IMR-90 (cell line): ENCODE data around the gene COL12A1. TPM values are rescaled to one million over a fixed set of nuclear protein-coding genes. Genes with fewer than 3 reads are reported as not detected.
A peak's percentile ranks its signal among the peaks of the same experiment; 100 is the strongest.

Source experiments
- ATAC-seq: fragments of 200-7000 bp; cut with Tn5 transposase; 2 replicates; pipeline ENCODE4 v1.9.1; 2020; ENCODE audit warnings: low read depth, mild to moderate bottlenecking, moderate library complexity
- BruUV-seq: library from RNA; stranded (reverse); fragments of 400-500 nt; replicated peaks from 2 replicates; lab custom pipeline; 2021; lab: Mats Ljungman, UMichigan
- CTCF ChIA-PET: fragments of 300-600 bp; formaldehyde crosslinking; extraction: SDS; loops from one replicate; lab custom pipeline; 2021; ENCODE audit warnings: antibody characterized with exemption; lab: Yijun Ruan, JAX
- POLR2A ChIA-PET: fragments of 300-600 bp; sonication (Branson Sonifier 250); formaldehyde crosslinking; loops from one replicate; lab custom pipeline; 2022; ENCODE audit warnings: antibody characterized with exemption; ENCODE audit not compliant: unreplicated experiment; lab: Charles Lee
- DNase-seq: peaks from one replicate; pipeline ENCODE4 v3.0.0; 2013
- H2AFZ ChIP-seq: replicated peaks from 2 replicates; pipeline ENCODE3; 2013; ENCODE audit warnings: low read length, mild to moderate bottlenecking; ENCODE audit not compliant: poor library complexity
- H2AK5ac ChIP-seq: 2 replicates; pipeline ENCODE4 v1.6.1; 2013; ENCODE audit warnings: low read depth, low read length, inconsistent platforms
- H2AK9ac ChIP-seq: replicated peaks from 2 replicates; pipeline ENCODE3; 2013; ENCODE audit warnings: mild to moderate bottlenecking, low read depth, low read length, moderate library complexity; ENCODE audit not compliant: poor library complexity
- H2BK120ac ChIP-seq: 2 replicates; pipeline ENCODE4 v1.6.1; 2013; ENCODE audit warnings: low read depth, low read length, inconsistent platforms
- H2BK15ac ChIP-seq: 3 replicates; pipeline ENCODE4 v1.6.1; 2013; ENCODE audit warnings: low read depth, low read length, inconsistent platforms
- H2BK20ac ChIP-seq: 2 replicates; pipeline ENCODE4 v1.6.1; 2013; ENCODE audit warnings: low read depth, mild to moderate bottlenecking, inconsistent platforms, low read length, moderate library complexity
- H2BK5ac ChIP-seq: 2 replicates; pipeline ENCODE4 v1.6.1; 2013; ENCODE audit warnings: mild to moderate bottlenecking, low read depth, low read length, inconsistent platforms; ENCODE audit not compliant: poor library complexity, severe bottlenecking
- H3K14ac ChIP-seq: replicated peaks from 2 replicates; pipeline ENCODE4 v1.6.1; 2013; ENCODE audit warnings: low read depth, low read length, inconsistent platforms
- H3K18ac ChIP-seq: 2 replicates; pipeline ENCODE4 v1.6.1; 2013; ENCODE audit warnings: low read depth, low read length, control low read depth
- H3K23ac ChIP-seq: 2 replicates; pipeline ENCODE4 v1.6.1; 2013; ENCODE audit warnings: low read depth, low read length, inconsistent platforms
- H3K27ac ChIP-seq: 2 replicates; pipeline ENCODE4 v1.5.1; 2013; ENCODE audit warnings: mild to moderate bottlenecking, control low read depth, low read length; ENCODE audit not compliant: insufficient read depth
- H3K27me3 ChIP-seq: 2 replicates; pipeline ENCODE4 v1.6.1; 2013; ENCODE audit warnings: low read length; ENCODE audit not compliant: control insufficient read depth, insufficient read depth
- H3K36me3 ChIP-seq: 2 replicates; pipeline ENCODE4 v1.6.1; 2013; ENCODE audit warnings: low read length, mixed read lengths; ENCODE audit not compliant: control insufficient read depth, insufficient read depth
- H3K4ac ChIP-seq: 2 replicates; pipeline ENCODE4 v1.6.1; 2013; ENCODE audit warnings: low read depth, low read length, inconsistent platforms
- H3K4me1 ChIP-seq: 2 replicates; pipeline ENCODE4 v1.6.1; 2013; ENCODE audit warnings: low read length, mixed read lengths; ENCODE audit not compliant: control insufficient read depth, insufficient read depth
- H3K4me2 ChIP-seq: 2 replicates; pipeline ENCODE4 v1.6.1; 2013; ENCODE audit warnings: low read depth, mild to moderate bottlenecking, control low read depth, low read length, moderate library complexity
- H3K4me3 ChIP-seq: 2 replicates; pipeline ENCODE4 v1.5.1; 2013; ENCODE audit warnings: low read depth, mild to moderate bottlenecking, control low read depth, low read length, moderate library complexity; ENCODE audit not compliant: insufficient read depth
- H3K56ac ChIP-seq: 2 replicates; pipeline ENCODE4 v1.6.1; 2013; ENCODE audit warnings: low read length, inconsistent platforms; ENCODE audit not compliant: insufficient read depth; ENCODE audit errors: extremely low read depth
- H3K79me1 ChIP-seq, 2 experiments: 2 replicates each; pipeline ENCODE4 v1.6.1; 2013; ENCODE audit warnings: low read length in 2 of 2, inconsistent platforms in 1 of 2, low read depth in 1 of 2
- H3K9ac ChIP-seq: 2 replicates; pipeline ENCODE4 v1.6.1; 2013; ENCODE audit warnings: low read depth, low read length, control low read depth
- H3K9me1 ChIP-seq: 2 replicates; pipeline ENCODE4 v1.6.1; 2013; ENCODE audit warnings: low read length, inconsistent platforms; ENCODE audit not compliant: insufficient read depth
- H3K9me3 ChIP-seq: 2 replicates; pipeline ENCODE4 v1.6.1; 2013; ENCODE audit warnings: low read length; ENCODE audit not compliant: control insufficient read depth, insufficient read depth
- H4K20me1 ChIP-seq: 2 replicates; pipeline ENCODE4 v1.6.1; 2013; ENCODE audit warnings: low read length, inconsistent platforms; ENCODE audit not compliant: insufficient read depth
- H4K5ac ChIP-seq: 2 replicates; pipeline ENCODE4 v1.6.1; 2013; ENCODE audit warnings: mild to moderate bottlenecking, low read depth, low read length, control low read depth
- H4K8ac ChIP-seq, 2 experiments: 2 replicates each; pipeline ENCODE4 v1.6.1; 2013; ENCODE audit warnings: low read depth in 2 of 2, low read length in 2 of 2, control low read depth in 1 of 2, inconsistent platforms in 1 of 2
- H4K91ac ChIP-seq: 2 replicates; pipeline ENCODE4 v1.6.1; 2013; ENCODE audit warnings: low read depth, low read length, inconsistent platforms; ENCODE audit not compliant: insufficient read depth
- BHLHE40 ChIP-seq: fragments of 150-350 bp; IDR thresholded peaks from 2 replicates; pipeline ENCODE4 v1.6.1; 2016; ENCODE audit warnings: mild to moderate bottlenecking, low read depth, low read length
- CEBPB ChIP-seq: IDR thresholded peaks from 2 replicates; pipeline ENCODE4 v1.6.1; 2012; ENCODE audit warnings: low read depth, low read length, improper control_type of control experiment
- CHD1 ChIP-seq: IDR thresholded peaks from 2 replicates; pipeline ENCODE4 v1.6.1; 2012; ENCODE audit warnings: low read depth, low read length, improper control_type of control experiment
- ELK1 ChIP-seq: fragments of 150-350 bp; IDR thresholded peaks from 2 replicates; pipeline ENCODE4 v1.6.1; 2016; ENCODE audit warnings: low read depth, mild to moderate bottlenecking, low read length, moderate library complexity, borderline replicate concordance
- FOS ChIP-seq: fragments of 150-350 bp; IDR thresholded peaks from 2 replicates; pipeline ENCODE4 v1.6.1; 2016; ENCODE audit warnings: low read depth, low read length
- MAFK ChIP-seq: IDR thresholded peaks from 2 replicates; pipeline ENCODE4 v1.6.1; 2012; ENCODE audit warnings: low read depth, low read length, improper control_type of control experiment
- MAZ ChIP-seq: IDR thresholded peaks from 2 replicates; pipeline ENCODE4 v1.6.1; 2012; ENCODE audit warnings: low read depth, mild to moderate bottlenecking, low read length, improper control_type of control experiment, moderate library complexity, borderline replicate concordance
- MXI1 ChIP-seq: IDR thresholded peaks from 2 replicates; pipeline ENCODE4 v1.6.1; 2012; ENCODE audit warnings: low read depth, mild to moderate bottlenecking, low read length, moderate library complexity, borderline replicate concordance
- NFE2L2 ChIP-seq: fragments of 150-350 bp; IDR thresholded peaks from 2 replicates; pipeline ENCODE4 v1.6.1; 2016; ENCODE audit warnings: low read depth, mild to moderate bottlenecking, low read length
- POLR2A ChIP-seq: IDR thresholded peaks from 2 replicates; pipeline ENCODE4 v1.6.1; 2012; ENCODE audit warnings: mild to moderate bottlenecking, low read depth, low read length
- RAD21 ChIP-seq: IDR thresholded peaks from 2 replicates; pipeline ENCODE4 v1.6.1; 2012; ENCODE audit warnings: low read length, improper control_type of control experiment
- RCOR1 ChIP-seq: IDR thresholded peaks from 2 replicates; pipeline ENCODE4 v1.6.1; 2012; ENCODE audit warnings: mild to moderate bottlenecking, low read length, improper control_type of control experiment; ENCODE audit not compliant: insufficient replicate concordance
- RFX5 ChIP-seq: IDR thresholded peaks from 2 replicates; pipeline ENCODE4 v1.8.0; 2012; ENCODE audit warnings: low read depth, mild to moderate bottlenecking, low read length, moderate library complexity
- SMC3 ChIP-seq: fragments of 150-350 bp; IDR thresholded peaks from 2 replicates; pipeline ENCODE4 v1.6.1; 2016; ENCODE audit warnings: low read depth, mild to moderate bottlenecking, antibody characterized with exemption, low read length, moderate library complexity
- WGBS, 2 experiments: methylation state at CpG; one replicate each; pipeline versions ENCODE4 v1.1.5 to v1.1.7; 2013; ENCODE audit warnings: missing lambda C conversion rate in 2 of 2; ENCODE audit not compliant: insufficient read length in 1 of 2; ENCODE audit errors: extremely low coverage in 2 of 2; 5-methylcytosine and 5-hydroxymethylcytosine counted together
- dilution Hi-C: fragments of 300-500 bp; cut with HindIII; formaldehyde crosslinking; loops from one replicate; pipeline ENCODE4 v1.14.3; 2018; ENCODE audit warnings: low sequenced_read_pairs; ENCODE audit not compliant: unreplicated experiment
- in situ Hi-C: fragments of 300-500 bp; cut with MboI; formaldehyde crosslinking; loops from 3 replicates; pipeline ENCODE4 v1.14.3; 2019; ENCODE audit warnings: low sequenced_read_pairs, inconsistent platforms, mixed read lengths
- intact Hi-C: fragments of 100-400 bp; cut with micrococcal nuclease; formaldehyde crosslinking; loops from 2 replicates; pipeline ENCODE4 v1.10.0; 2022
- polyA plus RNA-seq, 3 experiments: library from polyadenylated mRNA; depleted of rRNA; stranded (reverse); fragments of >200 nt; gene quantifications; 2 replicates each; pipeline ENCODE4 v1.2.3, GENCODE V29; 2012; ENCODE audit warnings: low replicate concordance in 1 of 3
- total RNA-seq: library from RNA; depleted of rRNA; stranded (reverse); fragments of >200 nt; gene quantifications from 2 replicates; pipeline ENCODE4 v1.2.3, GENCODE V29; 2012
- TF ChIP-seq, protein P1 (sequence below): conservative IDR thresholded peaks from 2 replicates; pipeline ENCODE4 v1.5.1; 2012; ENCODE audit warnings: mild to moderate bottlenecking, low read depth, low read length, improper control_type of control experiment
- TF ChIP-seq, protein P2 (sequence below): fragments of 150-350 bp; IDR thresholded peaks from 2 replicates; pipeline ENCODE4 v1.6.1; 2017; ENCODE audit warnings: mild to moderate bottlenecking, antibody characterized with exemption, low read length, low read depth

The COL12A1 gene
- total and polyA plus RNA-seq, 2 of the 4 experiments (the other 2 are of a cell fraction): 350 to 452 TPM

DNA sequence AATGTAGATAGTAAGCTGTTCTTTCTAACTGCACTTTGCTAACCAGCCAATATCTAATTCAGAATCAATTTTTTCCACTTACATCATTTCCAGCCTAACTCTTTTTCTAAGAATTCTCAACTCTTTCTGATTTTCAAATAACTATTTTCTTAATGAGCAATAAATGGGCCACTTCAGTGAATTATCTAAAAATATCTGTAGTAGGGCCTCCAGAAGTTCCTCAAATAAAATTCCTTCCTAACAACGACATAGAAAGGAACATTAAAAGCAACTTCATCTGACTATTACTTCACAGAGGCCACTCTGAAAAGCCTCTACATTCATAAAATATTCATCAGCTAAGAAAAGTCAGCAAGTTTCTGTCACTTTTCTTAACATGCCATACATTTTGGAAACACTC, 4.8 kb downstream of the COL12A1 start:
- Histone ChIP-seq H4K20me1 (peaks cover 62% of the 10 kb centered on the region), H3K9ac (0 out of 2 replicates have a peak overlapping the region, but pooled peaks have one; percentile 68), H3K9me1 (peaks cover 3% of the 10 kb centered on the region; the same call in 1 of the 2 replicates), H4K91ac (no peak overlapping the region), H4K5ac (no peak overlapping the region), H2AFZ (no peak overlapping the region), H4K8ac (no peak overlapping the region), H3K4me1 (peaks cover 16% of the 10 kb centered on the region), H3K4ac (no peak overlapping the region), H3K79me1 (peaks cover 5 to 14% of the 10 kb centered on the region in 2 experiments), H3K18ac (no peak overlapping the region), H2AK9ac (no peak overlapping the region), H3K4me3 (no peak overlapping the region), H3K56ac (no peak overlapping the region), H3K27ac (no peak overlapping the region), H3K14ac (no peak overlapping the region), H3K9me3 (no peaks in the 10 kb centered on the region), H2BK15ac (no peak overlapping the region), H2BK5ac (peak overlapping the region; percentile 87), H2AK5ac (no peak overlapping the region), H2BK120ac (no peak overlapping the region), H3K27me3 (no peaks in the 10 kb centered on the region), H3K4me2 (peak overlapping the region; percentile 9), H3K36me3 (peaks cover 10% of the 10 kb centered on the region), H2BK20ac (no peak overlapping the region), H3K23ac (peak overlapping the region; percentile 76; the same call in 1 of the 2 replicates)
- ChIA-PET POLR2A (interaction anchor here (0.5 kb wide), 1 partner anchor 882 kb away, joined by 4 read pairs; no protein-coding TSS in a partner anchor), CTCF (interaction anchor here (0.6 to 0.7 kb wide), 2 partner anchors 1047 to 1401 kb away, joined by 4 read pairs; no protein-coding TSS in a partner anchor)
- intact Hi-C loops: loop anchor here (10.0 kb wide), 1 partner anchor 306 kb away; no protein-coding TSS in a partner anchor
- no peak for DNase-seq
- ATAC-seq: no peak
- no TSS peak for BruUV-seq
- in situ Hi-C loops: loop anchor here (10.0 kb wide), 1 partner anchor 786 kb away; no protein-coding TSS in a partner anchor
- TF ChIP-seq FOS (no peak), MXI1 (no peak), ELK1 (no peak), POLR2A (no peak), NFE2L2 (no peak), RAD21 (no peak), SMC3 (no peak), CEBPB (no peak), RCOR1 (no peak), BHLHE40 (no peak), MAZ (no peak), RFX5 (no peak), CHD1 (no peak), MAFK (no peak)
- TF ChIP-seq, protein P1, sequence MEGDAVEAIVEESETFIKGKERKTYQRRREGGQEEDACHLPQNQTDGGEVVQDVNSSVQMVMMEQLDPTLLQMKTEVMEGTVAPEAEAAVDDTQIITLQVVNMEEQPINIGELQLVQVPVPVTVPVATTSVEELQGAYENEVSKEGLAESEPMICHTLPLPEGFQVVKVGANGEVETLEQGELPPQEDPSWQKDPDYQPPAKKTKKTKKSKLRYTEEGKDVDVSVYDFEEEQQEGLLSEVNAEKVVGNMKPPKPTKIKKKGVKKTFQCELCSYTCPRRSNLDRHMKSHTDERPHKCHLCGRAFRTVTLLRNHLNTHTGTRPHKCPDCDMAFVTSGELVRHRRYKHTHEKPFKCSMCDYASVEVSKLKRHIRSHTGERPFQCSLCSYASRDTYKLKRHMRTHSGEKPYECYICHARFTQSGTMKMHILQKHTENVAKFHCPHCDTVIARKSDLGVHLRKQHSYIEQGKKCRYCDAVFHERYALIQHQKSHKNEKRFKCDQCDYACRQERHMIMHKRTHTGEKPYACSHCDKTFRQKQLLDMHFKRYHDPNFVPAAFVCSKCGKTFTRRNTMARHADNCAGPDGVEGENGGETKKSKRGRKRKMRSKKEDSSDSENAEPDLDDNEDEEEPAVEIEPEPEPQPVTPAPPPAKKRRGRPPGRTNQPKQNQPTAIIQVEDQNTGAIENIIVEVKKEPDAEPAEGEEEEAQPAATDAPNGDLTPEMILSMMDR: no peak
- TF ChIP-seq, protein P2, sequence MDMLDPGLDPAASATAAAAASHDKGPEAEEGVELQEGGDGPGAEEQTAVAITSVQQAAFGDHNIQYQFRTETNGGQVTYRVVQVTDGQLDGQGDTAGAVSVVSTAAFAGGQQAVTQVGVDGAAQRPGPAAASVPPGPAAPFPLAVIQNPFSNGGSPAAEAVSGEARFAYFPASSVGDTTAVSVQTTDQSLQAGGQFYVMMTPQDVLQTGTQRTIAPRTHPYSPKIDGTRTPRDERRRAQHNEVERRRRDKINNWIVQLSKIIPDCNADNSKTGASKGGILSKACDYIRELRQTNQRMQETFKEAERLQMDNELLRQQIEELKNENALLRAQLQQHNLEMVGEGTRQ: no peak
- dilution Hi-C loops: no loop called here
- 20% methylated on average over 1 of the region's 1 CpG; no CpG with 5 or more reads in 1 of the 2 experiments for WGBS, 2 experiments
